ENCODE results near the gene TMEM127. TPM values are rescaled to one million over a fixed set of nuclear protein-coding genes. Genes with fewer than 3 reads are reported as not detected.
"Not testable (repeated sequence)": the region's sequence is repeated elsewhere in the genome, so short reads cannot be mapped to it uniquely, and the experiment has no call there.

TMEM127 gene
- total and polyA plus RNA-seq, 2 experiments from 2014 or later: 34.0 to 43.6 TPM

DNA sequence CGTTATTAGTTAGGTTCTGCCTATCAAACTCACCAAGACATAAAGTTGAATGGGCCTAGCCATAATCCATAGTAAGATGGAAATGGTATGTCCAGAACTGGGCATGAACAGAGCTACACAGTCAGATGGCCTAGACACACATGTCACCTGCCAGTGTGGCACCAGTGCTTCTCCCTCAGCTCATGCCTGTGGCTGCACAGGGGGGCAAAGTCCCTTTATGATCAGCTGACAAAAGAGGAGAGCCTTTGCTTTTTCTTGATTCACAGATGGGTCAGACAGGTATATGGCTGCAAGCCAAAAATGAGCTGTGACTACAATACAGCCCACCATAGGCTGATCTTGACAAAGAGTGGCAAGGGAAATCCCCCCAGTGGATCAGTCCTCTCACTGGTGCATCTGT, 28.9 kb downstream of the TMEM127 start:
- H2AFZ ChIP-seq: no peak overlapping the region
- no peaks in the 10 kb centered on the region for H3K9me2 ChIP-seq (ENCODE audit: insufficient read depth)
- no peaks in the 10 kb centered on the region for H4K20me1 ChIP-seq (ENCODE audit: insufficient read depth)
- H3K4me3 ChIP-seq: no peak overlapping the region
- TF ChIP-seq EZH2phosphoT487 (IDR thresholded peaks at IDR 0.05; ENCODE audit: insufficient read depth, low read depth): no peak
- no peak for TF ChIP-seq EZH2 (IDR thresholded peaks at IDR 0.05; ENCODE audit: insufficient read depth, poor library complexity, severe bottlenecking)
- no peaks in the 10 kb centered on the region for H3K36me3 ChIP-seq (ENCODE audit: low read depth)
- H3F3A ChIP-seq (ENCODE audit: insufficient read depth): peaks cover 6% of the 10 kb centered on the region
- no peak overlapping the region for H3K9ac ChIP-seq
- H3K9me3 ChIP-seq (ENCODE audit: low read depth): no peaks in the 10 kb centered on the region
- H3K79me2 ChIP-seq (ENCODE audit: insufficient read depth): no peaks in the 10 kb centered on the region
- in situ Hi-C loops (cut with MboI): no loop called here
- no peak overlapping the region for H3K27ac ChIP-seq
- H3K27me3 ChIP-seq (replicated peaks; ENCODE audit: insufficient read depth): no peaks in the 10 kb centered on the region
- no peak for DNase-seq
- H3K4me2 ChIP-seq (ENCODE audit: unreplicated experiment): no peak overlapping the region
- peaks cover 5% of the 10 kb centered on the region for H3K4me1 ChIP-seq (ENCODE audit: insufficient read depth)
- 94 to 100% methylated on average over 1 of the region's 1 CpG for WGBS, 2 experiments (ENCODE audit: low coverage in 1 of 2, low lambda C conversion rate in 2 of 2, missing lambda C conversion rate in 2 of 2)

DNA sequence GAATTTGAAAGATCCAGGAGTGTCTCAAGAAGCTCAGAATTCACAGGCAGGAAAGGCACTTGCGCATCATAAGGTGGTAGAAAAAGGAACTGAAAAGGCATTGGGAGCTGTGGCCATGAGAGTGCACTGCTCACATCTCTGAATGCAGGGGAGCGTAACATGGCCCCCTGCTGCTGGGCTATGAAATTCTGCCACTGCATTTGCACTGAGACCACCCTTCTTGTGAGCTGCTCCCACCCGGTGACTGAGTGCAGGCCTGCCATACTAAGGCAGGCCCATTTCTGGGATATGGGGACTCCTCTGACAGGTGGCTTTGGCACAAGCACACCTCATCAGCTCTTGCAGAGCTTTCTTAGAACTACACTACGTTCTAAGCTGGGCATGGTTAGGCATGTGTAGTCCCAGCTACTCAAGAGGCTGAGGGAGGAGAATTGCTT, 31.9 kb downstream of the TMEM127 start:
- in situ Hi-C loops (cut with MboI): no loop called here
- H3K9me2 ChIP-seq (ENCODE audit: insufficient read depth): no peaks in the 10 kb centered on the region
- no peaks in the 10 kb centered on the region for H3F3A ChIP-seq (ENCODE audit: insufficient read depth)
- H3K79me2 ChIP-seq (ENCODE audit: insufficient read depth): no peaks in the 10 kb centered on the region
- no peak overlapping the region for H3K9ac ChIP-seq
- H3K9me3 ChIP-seq (ENCODE audit: low read depth): no peaks in the 10 kb centered on the region
- H3K27ac ChIP-seq: no peak overlapping the region
- no peaks in the 10 kb centered on the region for H3K4me1 ChIP-seq (ENCODE audit: insufficient read depth)
- WGBS, 2 experiments (ENCODE audit: low coverage in 1 of 2, low lambda C conversion rate in 2 of 2, missing lambda C conversion rate in 2 of 2): 71 to 74% methylated on average over 4 of the region's 4 CpGs
- no peaks in the 10 kb centered on the region for H3K27me3 ChIP-seq (replicated peaks; ENCODE audit: insufficient read depth)
- H3K36me3 ChIP-seq (ENCODE audit: low read depth): no peaks in the 10 kb centered on the region
- DNase-seq: no peak
- H4K20me1 ChIP-seq (ENCODE audit: insufficient read depth): no peaks in the 10 kb centered on the region
- no peak overlapping the region for H3K4me2 ChIP-seq (ENCODE audit: unreplicated experiment)
- TF ChIP-seq EZH2phosphoT487 (IDR thresholded peaks at IDR 0.05; ENCODE audit: insufficient read depth, low read depth): no peak
- TF ChIP-seq EZH2 (IDR thresholded peaks at IDR 0.05; ENCODE audit: insufficient read depth, poor library complexity, severe bottlenecking): no peak
- H3K4me3 ChIP-seq: no peak overlapping the region
- no peak overlapping the region for H2AFZ ChIP-seq

DNA sequence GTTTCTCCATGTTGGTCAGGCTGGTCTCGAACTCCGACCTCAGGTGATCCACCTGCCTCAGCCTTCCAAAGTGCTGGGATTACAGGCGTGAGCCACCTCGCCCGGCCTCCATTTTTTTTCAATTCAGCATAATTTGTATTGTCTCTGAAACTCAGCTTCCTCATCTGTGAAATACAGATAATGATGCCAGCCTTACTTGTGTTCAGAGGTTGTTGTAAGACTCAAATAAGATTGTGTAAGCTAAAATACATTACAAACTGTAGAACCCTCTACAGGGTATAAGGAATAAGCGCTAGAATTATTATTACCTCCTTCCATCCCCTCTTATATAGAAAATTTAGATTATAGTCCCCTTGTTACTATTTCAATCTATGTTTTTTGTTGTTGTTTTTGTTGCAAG, 32.4 kb downstream of the TMEM127 start:
- H4K20me1 ChIP-seq (ENCODE audit: insufficient read depth): no peaks in the 10 kb centered on the region

DNA sequence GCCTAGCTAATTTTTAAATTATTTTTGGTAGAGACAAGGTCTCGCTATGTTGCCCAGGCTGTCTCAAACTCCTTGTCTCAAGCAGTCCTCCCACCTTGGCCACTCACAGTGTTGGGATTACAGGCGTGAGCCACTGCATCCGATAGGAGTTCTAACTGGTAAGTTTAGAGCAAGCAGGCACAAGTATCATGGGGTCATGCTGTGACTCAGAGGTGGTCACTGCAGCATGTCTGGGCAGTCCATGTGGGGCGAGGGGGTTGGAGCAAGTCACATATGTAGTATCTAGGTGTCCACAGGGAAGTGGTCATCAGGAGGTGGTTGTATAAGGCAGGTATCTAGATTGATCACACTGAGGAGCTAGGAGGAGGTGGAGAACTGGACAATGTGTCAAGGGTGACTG, 34.5 kb downstream of the TMEM127 start:
- H3K27ac ChIP-seq: no peak overlapping the region
- H3K9me3 ChIP-seq (ENCODE audit: low read depth): no peaks in the 10 kb centered on the region
- in situ Hi-C loops (cut with MboI): no loop called here
- H3K9me2 ChIP-seq (ENCODE audit: insufficient read depth): no peaks in the 10 kb centered on the region
- 92% methylated on average over 4 of the region's 4 CpGs for WGBS, 2 experiments (ENCODE audit: low coverage in 1 of 2, low lambda C conversion rate in 2 of 2, missing lambda C conversion rate in 2 of 2)
- TF ChIP-seq EZH2phosphoT487 (IDR thresholded peaks at IDR 0.05; ENCODE audit: insufficient read depth, low read depth): no peak
- TF ChIP-seq EZH2 (IDR thresholded peaks at IDR 0.05; ENCODE audit: insufficient read depth, poor library complexity, severe bottlenecking): no peak
- no peak for DNase-seq
- no peak overlapping the region for H3K9ac ChIP-seq
- no peaks in the 10 kb centered on the region for H3K79me2 ChIP-seq (ENCODE audit: insufficient read depth)
- H3K36me3 ChIP-seq (ENCODE audit: low read depth): no peaks in the 10 kb centered on the region
- H3K4me3 ChIP-seq: no peak overlapping the region
- no peaks in the 10 kb centered on the region for H3F3A ChIP-seq (ENCODE audit: insufficient read depth)
- H3K4me2 ChIP-seq (ENCODE audit: unreplicated experiment): no peak overlapping the region
- no peaks in the 10 kb centered on the region for H4K20me1 ChIP-seq (ENCODE audit: insufficient read depth)
- H3K4me1 ChIP-seq (ENCODE audit: insufficient read depth): no peaks in the 10 kb centered on the region
- no peak overlapping the region for H2AFZ ChIP-seq
- no peaks in the 10 kb centered on the region for H3K27me3 ChIP-seq (replicated peaks; ENCODE audit: insufficient read depth)

More for the DNA sequence above, 32.4 kb downstream of the TMEM127 start:
- Histone ChIP-seq H3K36me3 (ENCODE audit: low read depth) (no peaks in the 10 kb centered on the region), H3K9me3 (ENCODE audit: low read depth) (no peaks in the 10 kb centered on the region), H3K9ac (no peak overlapping the region), H3K4me1 (ENCODE audit: insufficient read depth) (no peaks in the 10 kb centered on the region), H2AFZ (no peak overlapping the region), H3K27me3 (replicated peaks; ENCODE audit: insufficient read depth) (no peaks in the 10 kb centered on the region), H3K27ac (no peak overlapping the region), H3K9me2 (ENCODE audit: insufficient read depth) (no peaks in the 10 kb centered on the region), H3K4me2 (ENCODE audit: unreplicated experiment) (no peak overlapping the region), H3K79me2 (ENCODE audit: insufficient read depth) (no peaks in the 10 kb centered on the region), H3K4me3 (no peak overlapping the region), H3F3A (ENCODE audit: insufficient read depth) (no peaks in the 10 kb centered on the region)
- in situ Hi-C loops (cut with MboI): no loop called here
- 96 to 100% methylated on average over 6 of the region's 6 CpGs for WGBS, 2 experiments (ENCODE audit: low coverage in 1 of 2, low lambda C conversion rate in 2 of 2, missing lambda C conversion rate in 2 of 2)
- TF ChIP-seq EZH2 (IDR thresholded peaks at IDR 0.05; ENCODE audit: insufficient read depth, poor library complexity, severe bottlenecking) (no peak), EZH2phosphoT487 (IDR thresholded peaks at IDR 0.05; ENCODE audit: insufficient read depth, low read depth) (no peak)
- DNase-seq: no peak

DNA sequence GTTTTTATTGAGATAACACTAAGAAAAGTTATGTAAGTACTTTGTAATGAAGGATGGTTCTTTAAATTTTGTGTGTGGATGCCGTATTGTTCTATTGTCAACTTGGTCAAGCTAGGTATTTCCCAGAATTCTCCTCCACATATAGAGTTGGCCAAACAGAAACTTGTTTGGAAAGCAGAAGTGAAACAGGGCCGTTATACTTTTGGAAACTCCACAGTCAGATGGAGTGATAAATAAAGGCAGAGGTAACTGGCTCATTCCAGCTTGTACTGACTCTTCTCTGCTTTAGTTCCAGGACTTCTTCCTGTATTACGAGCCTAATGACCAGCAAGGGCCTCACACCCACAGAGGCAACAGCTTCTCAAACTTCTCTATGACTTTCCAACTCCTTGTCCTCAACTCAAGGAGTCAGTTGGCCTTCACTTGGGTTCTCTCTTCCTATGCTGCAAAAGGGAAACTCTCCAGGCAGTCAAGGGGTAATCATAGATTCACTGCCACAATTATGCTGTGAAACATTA, 40.7 kb downstream of the TMEM127 start:
- no peaks in the 10 kb centered on the region for H4K20me1 ChIP-seq (ENCODE audit: insufficient read depth)
- H3K79me2 ChIP-seq (ENCODE audit: insufficient read depth): no peaks in the 10 kb centered on the region
- DNase-seq: no peak
- H3F3A ChIP-seq (ENCODE audit: insufficient read depth): no peaks in the 10 kb centered on the region
- H2AFZ ChIP-seq: no peak overlapping the region
- no peaks in the 10 kb centered on the region for H3K4me1 ChIP-seq (ENCODE audit: insufficient read depth)
- in situ Hi-C loops (cut with MboI): no loop called here
- no peak overlapping the region for H3K4me3 ChIP-seq
- H3K27me3 ChIP-seq (replicated peaks; ENCODE audit: insufficient read depth): no peaks in the 10 kb centered on the region
- TF ChIP-seq EZH2phosphoT487 (IDR thresholded peaks at IDR 0.05; ENCODE audit: insufficient read depth, low read depth) (no peak), EZH2 (IDR thresholded peaks at IDR 0.05; ENCODE audit: insufficient read depth, poor library complexity, severe bottlenecking) (no peak)
- H3K36me3 ChIP-seq (ENCODE audit: low read depth): no peaks in the 10 kb centered on the region
- no peaks in the 10 kb centered on the region for H3K9me2 ChIP-seq (ENCODE audit: insufficient read depth)
- WGBS, 2 experiments (ENCODE audit: low coverage in 1 of 2, low lambda C conversion rate in 2 of 2, missing lambda C conversion rate in 2 of 2): 81 to 88% methylated on average over 3 of the region's 3 CpGs
- H3K9me3 ChIP-seq (ENCODE audit: low read depth): no peaks in the 10 kb centered on the region
- H3K27ac ChIP-seq: no peak overlapping the region
- H3K9ac ChIP-seq: no peak overlapping the region
- no peak overlapping the region for H3K4me2 ChIP-seq (ENCODE audit: unreplicated experiment)

DNA sequence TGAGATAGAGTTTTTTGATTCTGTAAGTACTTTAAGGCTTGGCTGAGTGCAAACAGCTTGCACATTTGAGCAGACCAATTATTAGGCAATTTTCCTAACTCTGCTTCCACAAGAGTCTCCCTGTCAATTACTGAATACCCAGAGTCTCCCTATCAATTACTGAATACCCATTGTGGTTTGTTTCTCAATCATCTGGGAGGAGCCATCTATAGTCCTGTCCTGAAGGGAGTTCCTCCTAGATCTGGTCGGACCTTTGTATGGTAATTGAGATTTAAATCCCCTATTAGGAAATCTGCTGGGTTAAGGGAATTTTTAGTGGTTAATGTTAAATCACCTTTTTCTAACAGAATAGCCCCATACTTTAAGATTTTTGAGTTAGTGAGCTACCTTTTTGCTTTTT, 44.7 kb downstream of the TMEM127 start:
- 89 to 100% methylated on average over 1 of the region's 1 CpG for WGBS, 2 experiments (ENCODE audit: low coverage in 1 of 2, low lambda C conversion rate in 2 of 2, missing lambda C conversion rate in 2 of 2)
- in situ Hi-C loops (cut with MboI): not testable (repeated sequence)

DNA sequence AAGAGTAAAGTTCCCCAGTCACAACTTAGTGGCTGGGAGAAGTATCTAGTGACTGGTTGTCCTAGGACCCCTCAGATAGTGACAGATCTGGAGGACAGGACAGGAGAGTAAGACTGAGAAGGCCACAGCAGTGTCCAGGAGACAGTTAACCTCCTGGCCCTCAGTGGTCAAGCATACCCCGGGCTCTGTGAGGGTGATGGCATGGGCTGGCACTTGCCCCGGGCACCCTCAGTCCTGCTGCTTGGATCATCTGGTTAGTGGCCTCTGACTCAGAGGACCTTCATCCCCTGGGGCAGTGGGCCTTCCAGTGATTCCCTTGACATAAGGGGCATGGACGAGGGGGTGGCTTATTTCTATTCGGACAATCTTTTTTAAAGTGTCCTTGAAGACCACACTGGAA, 45.8 kb downstream of the TMEM127 start:
- WGBS, 2 experiments (ENCODE audit: low coverage in 1 of 2, low lambda C conversion rate in 2 of 2, missing lambda C conversion rate in 2 of 2): 90 to 95% methylated on average over 4 of the region's 4 CpGs
- H3K27me3 ChIP-seq (replicated peaks; ENCODE audit: insufficient read depth); H3K4me1 ChIP-seq (ENCODE audit: insufficient read depth); H3K4me2 ChIP-seq (ENCODE audit: unreplicated experiment); H2AFZ ChIP-seq; H3F3A ChIP-seq (ENCODE audit: insufficient read depth); DNase-seq; H4K20me1 ChIP-seq (ENCODE audit: insufficient read depth); H3K9ac ChIP-seq; H3K9me2 ChIP-seq (ENCODE audit: insufficient read depth); H3K79me2 ChIP-seq (ENCODE audit: insufficient read depth); H3K4me3 ChIP-seq; H3K9me3 ChIP-seq (ENCODE audit: low read depth); H3K27ac ChIP-seq; in situ Hi-C loops (cut with MboI); H3K36me3 ChIP-seq (ENCODE audit: low read depth): not testable (repeated sequence)

More for the DNA sequence above, 44.7 kb downstream of the TMEM127 start:
- H3K4me2 ChIP-seq (ENCODE audit: unreplicated experiment); DNase-seq; H3K4me3 ChIP-seq; H2AFZ ChIP-seq; H3K27ac ChIP-seq; H3K9me3 ChIP-seq (ENCODE audit: low read depth); H3K27me3 ChIP-seq (replicated peaks; ENCODE audit: insufficient read depth); H3K4me1 ChIP-seq (ENCODE audit: insufficient read depth); H3K9me2 ChIP-seq (ENCODE audit: insufficient read depth); H3F3A ChIP-seq (ENCODE audit: insufficient read depth); H3K36me3 ChIP-seq (ENCODE audit: low read depth); H3K9ac ChIP-seq; H4K20me1 ChIP-seq (ENCODE audit: insufficient read depth); H3K79me2 ChIP-seq (ENCODE audit: insufficient read depth): not testable (repeated sequence)
